Kidney tubule cell (primary cell): ENCODE results near the gene ICAM1.
"Not testable (repeated sequence)": the region's sequence is repeated elsewhere in the genome, so short reads cannot be mapped to it uniquely, and the experiment has no call there.

ENCODE experiments used
- DNase-seq: peaks from one replicate; pipeline ENCODE4 v3.0.0-alpha.2; 2018; ENCODE audit warnings: low spot score

Gene ICAM1

GRCh38 chr19:10270616-10271394 is at the start of gene ICAM1:
Gene ICAM1, plus strand, starts transcription at chr19:10271120. Its CDS starts 40 bp downstream, at chr19:10271160.
- DNase-seq: peak; percentile 94

GRCh38 chr19:10222201-10222890 is 48.6 kb upstream of the ICAM1 start:
- no peak for DNase-seq

GRCh38 chr19:10223488-10224213 is 47.3 kb upstream of the ICAM1 start:
- no peak for DNase-seq

- DNase-seq: no peak
These were observed 46.6 kb upstream of the ICAM1 start for GRCh38 chr19:10224337-10224736.

- DNase-seq: no peak
These were observed 44.9 kb upstream of the ICAM1 start for GRCh38 chr19:10226021-10226375.

- DNase-seq: no peak
These were observed 44.4 kb upstream of the ICAM1 start for GRCh38 chr19:10226376-10227025.

- DNase-seq: no peak
These were observed 43.6 kb upstream of the ICAM1 start for GRCh38 chr19:10227026-10227971.

GRCh38 chr19:10228393-10228792 is 42.5 kb upstream of the ICAM1 start:
- DNase-seq: no peak

GRCh38 chr19:10228920-10229319 is 42.0 kb upstream of the ICAM1 start:
- DNase-seq: no peak

- no peak for DNase-seq
These were observed 40.6 kb upstream of the ICAM1 start for GRCh38 chr19:10230173-10230860.

- peak; percentile 64 for DNase-seq
These were observed 39.9 kb upstream of the ICAM1 start, which contains the start of gene S1PR2 for GRCh38 chr19:10230861-10231611. Gene S1PR2, minus strand, starts transcription at chr19:10231331. Its CDS starts 6,426 bp downstream, at chr19:10224905.

GRCh38 chr19:10231612-10232228 is 39.2 kb upstream of the ICAM1 start:
- no peak for DNase-seq

- no peak for DNase-seq
These were observed 37.0 kb upstream of the ICAM1 start for GRCh38 chr19:10233946-10234345.

- DNase-seq: no peak
These were observed 35.9 kb upstream of the ICAM1 start for GRCh38 chr19:10235003-10235402.

GRCh38 chr19:10235409-10235808 is 35.5 kb upstream of the ICAM1 start:
- DNase-seq: not testable (repeated sequence)

- no peak for DNase-seq
These were observed 33.2 kb upstream of the ICAM1 start for GRCh38 chr19:10237702-10238101.

GRCh38 chr19:10238172-10238783 is 32.6 kb upstream of the ICAM1 start:
- no peak for DNase-seq

GRCh38 chr19:10241826-10242449 is 29.0 kb upstream of the ICAM1 start:
- not testable (repeated sequence) for DNase-seq
